ENCODE measurements around the gene IFRD2.

- TF ChIP-seq POLR2A (IDR thresholded peaks at IDR 0.05; ENCODE audit: low read length) = no peak
- no peak for TF ChIP-seq GATA1 (IDR thresholded peaks at IDR 0.05; ENCODE audit: low read depth, low read length)
Measured at GRCh38 chr3:50238549-50239026, 53.6 kb downstream of the IFRD2 start.
